Natural killer cell (primary cell): ENCODE data around the gene LTA. TPM values are rescaled to one million over a fixed set of nuclear protein-coding genes. Genes with fewer than 3 reads are reported as not detected.
A peak's percentile ranks its signal among the peaks of the same experiment; 100 is the strongest.

Experiments used
- ATAC-seq, 3 donors: fragments of 150-1000 bp in 2 of 3; fragments of 200-7000 bp in 1 of 3; cut with Tn5 transposase; 1 replicate in 1 of 3; 2 replicates in 2 of 3; pipeline ENCODE4 v1.10.0; 2021; ENCODE audit warnings: mild to moderate bottlenecking in 2 of 3, moderate library complexity in 2 of 3
- DNase-seq, 2 donors: peaks; one replicate each; pipeline versions ENCODE4 v3.0.0 to v3.0.0-alpha.2; 2013 to 2021; ENCODE audit warnings: mixed read lengths in 1 of 2
- H3K27ac ChIP-seq: one replicate; pipeline ENCODE4 v1.5.1; 2013; ENCODE audit warnings: mild to moderate bottlenecking, low read length
- H3K27me3 ChIP-seq: one replicate; pipeline ENCODE4 v1.6.1; 2013; ENCODE audit warnings: low read length; ENCODE audit not compliant: control insufficient read depth, insufficient read depth
- H3K36me3 ChIP-seq: one replicate; pipeline ENCODE4 v1.6.1; 2013; ENCODE audit warnings: low read length; ENCODE audit not compliant: control insufficient read depth, insufficient read depth
- H3K4me1 ChIP-seq: one replicate; pipeline ENCODE4 v1.6.1; 2013; ENCODE audit warnings: low read length; ENCODE audit not compliant: control insufficient read depth, insufficient read depth
- H3K4me3 ChIP-seq: one replicate; pipeline ENCODE4 v1.5.1; 2013; ENCODE audit warnings: low read length
- H3K9me3 ChIP-seq: one replicate; pipeline ENCODE4 v1.6.1; 2013; ENCODE audit warnings: low read length; ENCODE audit not compliant: control insufficient read depth, insufficient read depth
- H3K27ac Mint-ChIP-seq, 2 donors: one replicate each; pipeline ENCODE4 v1.8.0; 2022; ENCODE audit warnings: mild to moderate bottlenecking in 2 of 2, mixed read lengths in 2 of 2, moderate library complexity in 1 of 2
- H3K27me3 Mint-ChIP-seq, 2 donors: one replicate each; pipeline ENCODE4 v1.8.0; 2022; ENCODE audit warnings: low read depth in 2 of 2, mixed read lengths in 2 of 2
- H3K36me3 Mint-ChIP-seq: one replicate; pipeline ENCODE4 v1.8.0; 2022; ENCODE audit warnings: mixed read lengths
- H3K4me1 Mint-ChIP-seq, 2 donors: one replicate each; pipeline ENCODE4 v1.8.0; 2022; ENCODE audit warnings: mixed read lengths in 2 of 2
- H3K4me3 Mint-ChIP-seq: one replicate; pipeline ENCODE4 v1.8.0; 2022; ENCODE audit warnings: mild to moderate bottlenecking, moderate library complexity, mixed read lengths
- H3K9me3 Mint-ChIP-seq, 2 donors: one replicate each; pipeline ENCODE4 v1.8.0; 2022; ENCODE audit warnings: mixed read lengths in 2 of 2
- CTCF ChIP-seq: fragments of 200-600 bp; IDR thresholded peaks from one replicate; pipeline ENCODE4 v1.8.0; 2022; ENCODE audit warnings: antibody characterized with exemption
- WGBS: methylation state at CpG from one replicate; pipeline ENCODE4 v1.1.7; 2013; ENCODE audit warnings: missing lambda C conversion rate; ENCODE audit not compliant: insufficient coverage; 5-methylcytosine and 5-hydroxymethylcytosine counted together
- intact Hi-C: fragments of 100-400 bp; cut with micrococcal nuclease; formaldehyde crosslinking; loops from one replicate; pipeline ENCODE4 v1.14.2; 2022
- total RNA-seq, 4 donors: library from RNA; stranded (reverse); fragments of 120-200 nt in 1 of 4; gene quantifications; one replicate each; pipeline versions ENCODE4 v1.2.3 to v1.2.4, GENCODE V29; 2013 to 2022

LTA gene
- total RNA-seq, 3 donors from 2014 or later (not counting 1 experiment from before 2014, with no cell fraction given) = 7.6 to 13.1 (median 8.7) TPM

- Mint-ChIP-seq H3K36me3 (no peaks in the 10 kb centered on the region), H3K27me3 (no peaks in the 10 kb centered on the region), H3K27ac (peak overlapping the region; percentile 98), H3K9me3 (no peaks in the 10 kb centered on the region), H3K4me1 (peaks cover 47 to 61% of the 10 kb centered on the region in 2 donors), H3K4me3 (peak overlapping the region; percentile 82)
- DNase-seq = no peak
- no peak for TF ChIP-seq CTCF
- Histone ChIP-seq H3K9me3 (no peaks in the 10 kb centered on the region), H3K27ac (peak overlapping the region; percentile 90), H3K4me3 (peak overlapping the region; percentile 0), H3K27me3 (no peaks in the 10 kb centered on the region), H3K4me1 (peaks cover 69% of the 10 kb centered on the region), H3K36me3 (no peaks in the 10 kb centered on the region)
- intact Hi-C loops = loop anchor here (2.0 to 5.0 kb wide), 2 partner anchors 13 to 103 kb away; partner anchors contain the start of genes C6orf47, GPANK1 and LTA
- peak; percentile 5 to 27 (median 14) for ATAC-seq
- 22% methylated on average over 4 of the region's 4 CpGs for WGBS
Measured at GRCh38 chr6:31559606-31559957, 12.5 kb upstream of the LTA start.

GRCh38 chr6:31559958-31560696 lies 12.0 kb upstream of the LTA start:
- Mint-ChIP-seq H3K27ac (peak overlapping the region; percentile 98), H3K4me1 (peaks cover 47 to 66% of the 10 kb centered on the region in 2 donors), H3K9me3 (no peaks in the 10 kb centered on the region), H3K36me3 (no peaks in the 10 kb centered on the region), H3K27me3 (no peaks in the 10 kb centered on the region), H3K4me3 (peak overlapping the region; percentile 82)
- ATAC-seq (peak; percentile 74 to 84 (median 76)), DNase-seq (peak; percentile 66 to 75)
- Histone ChIP-seq H3K9me3 (no peaks in the 10 kb centered on the region), H3K4me1 (peaks cover 69% of the 10 kb centered on the region), H3K27me3 (no peaks in the 10 kb centered on the region), H3K4me3 (peak overlapping the region; percentile 0), H3K36me3 (no peaks in the 10 kb centered on the region), H3K27ac (peak overlapping the region; percentile 90)
- intact Hi-C loops = loop anchor here (1.0 to 5.0 kb wide), 4 partner anchors 8 to 102 kb away; partner anchors contain the start of genes C6orf47, GPANK1 and LTA
- TF ChIP-seq CTCF = no peak
- WGBS = under 1% methylated on average over 7 of the region's 7 CpGs

GRCh38 chr6:31560697-31561058 lies 11.4 kb upstream of the LTA start:
- Histone ChIP-seq H3K9me3 (no peaks in the 10 kb centered on the region), H3K27ac (peak overlapping the region; percentile 90), H3K27me3 (no peaks in the 10 kb centered on the region), H3K36me3 (no peaks in the 10 kb centered on the region), H3K4me3 (no peak overlapping the region), H3K4me1 (peaks cover 69% of the 10 kb centered on the region)
- Mint-ChIP-seq H3K27me3 (no peaks in the 10 kb centered on the region), H3K27ac (peak overlapping the region; percentile 98), H3K36me3 (no peaks in the 10 kb centered on the region), H3K4me1 (peaks cover 47 to 67% of the 10 kb centered on the region in 2 donors), H3K9me3 (no peaks in the 10 kb centered on the region), H3K4me3 (peak overlapping the region; percentile 82)
- intact Hi-C loops = loop anchor here (1.0 to 2.0 kb wide), 2 partner anchors 8 to 20 kb away; no protein-coding TSS in a partner anchor
- DNase-seq (no peak), ATAC-seq (no peak)
- no peak for TF ChIP-seq CTCF
